Keratinocyte (primary cell): ENCODE data around the gene ITGB6.

Source experiments
- CTCF ChIP-seq, 3 experiments: IDR thresholded peaks in 1 of 3; conservative IDR thresholded peaks in 1 of 3; optimal IDR thresholded peaks in 1 of 3; 2 replicates in 2 of 3; 3 replicates in 1 of 3; pipeline versions ENCODE3 to v1.5.1; 2011; ENCODE audit warnings: low read length in 3 of 3, mild to moderate bottlenecking in 3 of 3, moderate library complexity in 2 of 3, control low read depth in 1 of 3, inconsistent platforms in 1 of 3; ENCODE audit not compliant: insufficient read depth in 2 of 3; ENCODE audit errors: extremely low read depth in 1 of 3
- EZH2 ChIP-seq: IDR thresholded peaks from one replicate; pipeline ENCODE4 v1.6.1; 2012; ENCODE audit warnings: inconsistent platforms, mild to moderate bottlenecking, low read length, moderate library complexity

DNA sequence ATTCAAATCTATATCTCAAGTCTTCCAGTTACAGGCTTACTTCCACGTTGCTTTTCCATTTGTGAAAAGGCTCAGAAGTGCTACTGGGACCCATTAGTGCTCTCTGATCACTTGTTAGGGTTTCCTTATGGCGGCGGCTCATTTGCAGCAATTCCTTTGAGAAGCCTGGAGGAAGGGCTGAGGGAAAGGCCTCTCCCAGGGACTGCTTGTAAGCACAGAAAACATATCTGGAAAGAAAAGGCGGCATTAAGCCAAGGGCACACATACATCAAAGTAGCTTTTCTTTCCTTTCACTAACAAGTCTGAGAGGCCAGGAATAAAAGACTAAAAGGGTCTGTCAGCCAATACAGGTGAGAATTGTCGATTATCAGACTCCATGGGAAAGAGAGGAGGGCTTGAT lies 39.4 kb upstream of the ITGB6 start:
- TF ChIP-seq CTCF (optimal IDR thresholded peaks at IDR 0.05 in 1 of 3, IDR thresholded peaks at IDR 0.05 in 1 of 3, conservative IDR thresholded peaks at IDR 0.05 in 1 of 3; ENCODE audit: extremely low read depth in 1 of 3, insufficient read depth in 2 of 3, low read length in 3 of 3) (no peak), EZH2 (no peak)
